ES-I3 (cell line): ENCODE data around the gene MAFF.
"Not testable (repeated sequence)": the region's sequence is repeated elsewhere in the genome, so short reads cannot be mapped to it uniquely, and the experiment has no call there.

Experiments
- H3K36me3 ChIP-seq: 2 replicates; pipeline ENCODE4 v1.6.1; 2013; ENCODE audit warnings: mild to moderate bottlenecking, low read length, control low read depth, moderate library complexity; ENCODE audit not compliant: insufficient read depth
- H3K4me1 ChIP-seq: 2 replicates; pipeline ENCODE4 v1.6.1; 2013; ENCODE audit warnings: mild to moderate bottlenecking, control low read depth, low read length; ENCODE audit not compliant: insufficient read depth
- H3K9ac ChIP-seq: 2 replicates; pipeline ENCODE4 v1.6.1; 2013; ENCODE audit warnings: low read depth, mild to moderate bottlenecking, low read length, moderate library complexity
- H3K9me3 ChIP-seq: 2 replicates; pipeline ENCODE4 v1.6.1; 2013; ENCODE audit warnings: mild to moderate bottlenecking, low read length, moderate library complexity; ENCODE audit not compliant: control insufficient read depth, insufficient read depth

The MAFF gene

GRCh38 chr22:38201711-38202436 is at the start of gene MAFF:
TSS of gene MAFF (plus strand) at chr22:38201994. CDS start at chr22:38213854, 11,860 bp downstream.
- H3K4me1 ChIP-seq: no peaks in the 10 kb centered on the region; the same call in 1 of the 2 replicates

GRCh38 chr22:38153821-38154562 is 47.8 kb upstream of the MAFF start:
- Histone ChIP-seq H3K9ac (no peak overlapping the region), H3K36me3 (no peaks in the 10 kb centered on the region), H3K9me3 (no peaks in the 10 kb centered on the region), H3K4me1 (peaks cover 8% of the 10 kb centered on the region)

More at GRCh38 chr22:38201711-38202436, at the start of gene MAFF:
- H3K9ac ChIP-seq: peak within 1 kb of the TSS; percentile 79
- no peaks in the 10 kb centered on the region for H3K36me3 ChIP-seq
- H3K9me3 ChIP-seq: no peaks in the 10 kb centered on the region

DNA sequence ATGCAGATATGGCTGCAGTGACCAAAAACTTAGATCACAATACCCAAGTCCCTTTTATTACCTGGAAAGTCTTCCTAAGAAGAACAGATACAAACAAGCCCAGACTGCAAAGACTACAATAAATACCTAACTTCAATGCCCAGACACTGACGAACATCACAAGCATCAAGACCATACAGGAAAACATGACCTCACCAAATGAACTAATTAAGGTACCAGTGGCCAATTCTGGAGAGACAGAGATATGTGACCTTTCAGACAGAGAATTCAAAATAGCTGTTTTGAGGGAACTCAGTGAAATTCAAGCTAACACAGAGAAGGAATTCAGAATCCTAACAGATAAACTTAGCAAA is 47.3 kb upstream of the MAFF start:
- H3K4me1 ChIP-seq, H3K9me3 ChIP-seq, H3K9ac ChIP-seq, H3K36me3 ChIP-seq: not testable (repeated sequence)

DNA sequence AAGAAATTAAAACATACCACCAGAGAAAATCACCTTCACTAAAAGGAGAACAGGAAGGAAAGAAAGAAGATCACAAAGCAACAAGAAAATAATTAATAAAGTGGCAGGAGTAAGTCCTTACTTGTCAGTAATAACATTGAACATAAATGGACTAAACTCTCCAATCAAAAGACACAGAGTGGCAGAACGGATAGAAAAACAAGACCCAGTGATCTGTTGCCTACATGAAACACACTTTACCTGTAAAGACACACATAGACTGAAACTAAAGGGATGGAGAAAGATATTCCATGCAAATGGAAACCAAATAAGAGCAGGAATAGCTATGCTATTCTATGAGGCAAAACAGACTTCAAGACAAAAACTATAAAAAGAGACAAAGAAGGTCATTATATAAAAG is 46.1 kb upstream of the MAFF start:
- Histone ChIP-seq H3K36me3 (no peaks in the 10 kb centered on the region), H3K9me3 (no peaks in the 10 kb centered on the region), H3K9ac (no peak overlapping the region), H3K4me1 (peaks cover 8% of the 10 kb centered on the region)

GRCh38 chr22:38162881-38163843 is 38.6 kb upstream of the MAFF start:
- no peaks in the 10 kb centered on the region for H3K36me3 ChIP-seq
- H3K9ac ChIP-seq: no peak overlapping the region
- no peaks in the 10 kb centered on the region for H3K4me1 ChIP-seq
- no peaks in the 10 kb centered on the region for H3K9me3 ChIP-seq

DNA sequence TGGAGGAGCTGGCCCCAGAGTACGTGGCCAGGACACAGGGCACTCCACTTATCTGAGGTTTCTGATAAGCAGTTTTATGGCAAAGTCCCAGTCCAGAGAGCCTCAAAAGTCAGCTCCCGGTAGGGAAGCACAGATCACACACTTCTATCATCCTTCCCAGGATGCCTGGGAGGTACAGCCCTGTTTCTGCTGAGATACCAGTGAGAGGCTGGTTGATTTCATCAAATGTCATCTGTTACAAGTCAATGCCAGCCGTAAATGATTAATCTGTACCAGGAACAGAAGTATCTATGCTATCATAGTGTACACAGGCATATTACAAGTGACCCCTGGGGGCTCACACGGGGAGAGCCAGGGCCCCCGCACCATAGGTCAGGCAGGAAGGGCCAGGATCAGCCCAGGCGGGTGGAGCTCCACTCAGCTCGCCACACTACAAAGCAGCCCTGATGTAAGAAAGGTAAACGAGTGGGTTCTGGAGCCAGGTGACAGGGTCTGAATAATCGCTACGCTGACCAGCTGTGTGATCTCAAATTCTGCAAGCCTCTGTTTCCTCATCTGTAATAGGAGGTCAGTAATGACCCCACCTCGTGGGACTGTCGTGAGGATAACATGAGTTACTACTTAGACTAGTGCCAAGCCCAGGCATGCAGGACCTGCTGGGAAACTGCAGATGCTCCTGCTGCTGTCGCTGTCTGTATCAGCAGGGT is 37.8 kb upstream of the MAFF start:
- no peaks in the 10 kb centered on the region for H3K9me3 ChIP-seq
- no peak overlapping the region for H3K9ac ChIP-seq
- no peaks in the 10 kb centered on the region for H3K36me3 ChIP-seq
- no peaks in the 10 kb centered on the region for H3K4me1 ChIP-seq

DNA sequence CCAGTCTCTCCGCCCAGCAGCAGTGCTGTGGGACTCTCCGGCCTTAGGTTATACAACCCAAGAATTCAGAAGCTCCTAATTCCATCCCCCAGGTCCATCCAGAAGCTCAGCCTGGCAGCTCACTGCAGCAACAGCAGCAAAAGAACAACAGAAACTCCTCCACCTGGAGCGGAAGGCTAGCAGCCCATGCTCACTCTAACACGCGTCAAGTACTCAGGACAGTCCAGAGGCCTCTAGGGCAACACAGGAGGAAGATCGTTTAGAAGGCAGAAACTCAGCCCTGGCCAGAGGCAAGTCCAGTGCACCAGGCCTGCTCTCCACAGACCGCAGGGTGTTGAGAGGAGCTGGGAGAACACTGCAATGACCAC is 37.3 kb upstream of the MAFF start:
- Histone ChIP-seq H3K36me3 (no peaks in the 10 kb centered on the region), H3K9me3 (no peaks in the 10 kb centered on the region), H3K9ac (no peak overlapping the region), H3K4me1 (no peaks in the 10 kb centered on the region)

- no peaks in the 10 kb centered on the region for H3K36me3 ChIP-seq
- H3K9ac ChIP-seq: no peak overlapping the region
- no peaks in the 10 kb centered on the region for H3K4me1 ChIP-seq
- H3K9me3 ChIP-seq: no peaks in the 10 kb centered on the region
Measured at GRCh38 chr22:38165922-38166593, 35.7 kb upstream of the MAFF start.

- H3K4me1 ChIP-seq: no peaks in the 10 kb centered on the region
- no peak overlapping the region for H3K9ac ChIP-seq
- H3K36me3 ChIP-seq: no peaks in the 10 kb centered on the region
- H3K9me3 ChIP-seq: no peaks in the 10 kb centered on the region
Measured at GRCh38 chr22:38167988-38168407, 33.8 kb upstream of the MAFF start.

- Histone ChIP-seq H3K36me3 (no peaks in the 10 kb centered on the region), H3K9ac (no peak overlapping the region), H3K9me3 (no peaks in the 10 kb centered on the region), H3K4me1 (no peaks in the 10 kb centered on the region)
Measured at GRCh38 chr22:38169116-38169515, 32.7 kb upstream of the MAFF start.

DNA sequence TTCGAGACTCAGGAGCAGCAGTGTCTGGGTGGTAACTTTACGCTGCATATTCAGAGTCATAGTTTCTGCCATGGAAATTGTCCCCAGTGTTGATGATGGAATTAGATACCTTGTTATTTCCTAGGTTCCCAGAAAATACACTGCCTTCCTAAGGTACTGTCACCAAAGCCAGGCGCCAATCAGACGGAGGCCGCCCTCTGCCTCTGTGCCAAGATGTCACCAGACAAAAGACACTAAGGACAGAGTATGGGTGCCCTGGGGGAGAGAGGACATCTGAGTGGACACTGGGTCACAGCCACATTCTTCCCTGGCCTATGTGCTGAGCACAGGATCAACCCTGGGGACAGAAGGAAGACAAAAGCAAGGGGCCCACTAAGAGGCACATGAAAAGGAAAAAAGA is 31.3 kb upstream of the MAFF start:
- no peaks in the 10 kb centered on the region for H3K9me3 ChIP-seq
- no peak overlapping the region for H3K9ac ChIP-seq
- no peaks in the 10 kb centered on the region for H3K36me3 ChIP-seq
- no peaks in the 10 kb centered on the region for H3K4me1 ChIP-seq

DNA sequence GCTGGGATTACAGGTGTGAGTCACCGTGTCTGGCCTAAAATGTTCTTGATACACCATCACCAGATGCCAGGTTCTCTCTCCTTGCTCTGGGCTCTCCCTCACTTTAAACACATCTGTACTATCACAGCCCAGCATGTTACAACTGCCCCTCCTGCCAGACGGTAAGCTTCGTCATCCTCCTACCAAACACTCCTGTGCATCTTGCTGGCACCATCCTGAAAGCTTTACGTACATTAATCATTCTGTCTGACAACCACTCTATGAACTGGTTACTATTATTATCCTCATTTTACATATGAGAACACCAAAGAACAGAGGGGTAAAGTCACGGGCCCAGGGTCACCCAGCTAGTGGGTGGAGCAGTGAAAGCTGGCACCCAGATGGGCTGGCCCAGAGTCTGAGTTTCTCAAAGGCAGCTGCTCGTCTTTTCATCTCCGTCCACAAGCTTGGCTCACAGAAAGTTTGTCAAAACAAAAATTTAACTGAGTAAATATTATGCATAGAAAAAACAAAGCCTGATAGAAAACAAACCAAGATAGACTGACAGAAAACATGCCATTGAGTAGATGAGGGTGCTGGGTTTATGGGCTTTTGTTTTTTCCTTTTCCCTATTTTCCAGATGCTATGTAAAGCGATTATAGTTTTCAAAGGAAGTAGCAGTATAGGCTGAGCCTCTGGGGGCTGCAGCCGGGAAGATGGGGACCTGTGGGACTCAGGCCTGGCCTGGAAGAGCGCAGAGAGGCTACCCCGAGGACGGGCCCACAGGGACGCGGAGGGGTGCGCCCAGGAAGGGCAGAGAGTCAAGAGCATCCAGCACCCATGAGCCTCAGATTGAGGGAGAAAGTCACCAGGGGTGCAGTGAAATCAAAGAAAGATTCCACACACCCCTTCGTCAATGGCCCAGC is 29.6 kb upstream of the MAFF start:
- Histone ChIP-seq H3K9ac (no peak overlapping the region), H3K4me1 (no peaks in the 10 kb centered on the region), H3K36me3 (no peaks in the 10 kb centered on the region), H3K9me3 (no peaks in the 10 kb centered on the region)
